ENCODE measurements around the gene WDR5.

Gene WDR5

GRCh38 chr9:134177624-134178393, 41.9 kb downstream of the WDR5 start:
- no peaks in the 10 kb centered on the region for H3K9me3 ChIP-seq (ENCODE audit: low read length)

GRCh38 chr9:134178394-134178767, 42.5 kb downstream of the WDR5 start:
- Histone ChIP-seq H3K4me3 (ENCODE audit: low read depth in 1 of 2, low read length in 2 of 2) (no peak overlapping the region), H3K4me1 (ENCODE audit: insufficient read depth, low read length) (no peaks in the 10 kb centered on the region), H3K27me3 (ENCODE audit: control insufficient read depth in 1 of 2, insufficient read depth in 2 of 2, low read length in 2 of 2) (peaks cover 0 to 44% of the 10 kb centered on the region in 2 donors), H3K9ac (ENCODE audit: low read length) (no peak overlapping the region), H3K36me3 (ENCODE audit: insufficient read depth, low read length) (no peaks in the 10 kb centered on the region), H3K27ac (ENCODE audit: low read depth, low read length) (no peak overlapping the region), H3K9me3 (ENCODE audit: low read length) (no peaks in the 10 kb centered on the region)

More at GRCh38 chr9:134177624-134178393, 41.9 kb downstream of the WDR5 start:
- Histone ChIP-seq H3K27ac (ENCODE audit: low read depth, low read length) (no peak overlapping the region), H3K36me3 (ENCODE audit: insufficient read depth, low read length) (no peaks in the 10 kb centered on the region), H3K4me3 (ENCODE audit: low read depth in 1 of 2, low read length in 2 of 2) (no peak overlapping the region), H3K4me1 (ENCODE audit: insufficient read depth, low read length) (no peaks in the 10 kb centered on the region), H3K27me3 (ENCODE audit: control insufficient read depth in 1 of 2, insufficient read depth in 2 of 2, low read length in 2 of 2) (peaks cover 0 to 44% of the 10 kb centered on the region in 2 donors), H3K9ac (ENCODE audit: low read length) (no peak overlapping the region)

GRCh38 chr9:134178768-134179551, 43.1 kb downstream of the WDR5 start:
- H3K27ac ChIP-seq (ENCODE audit: low read depth, low read length) = no peak overlapping the region
- H3K4me1 ChIP-seq (ENCODE audit: insufficient read depth, low read length) = no peaks in the 10 kb centered on the region
- H3K4me3 ChIP-seq (ENCODE audit: low read depth in 1 of 2, low read length in 2 of 2) = no peak overlapping the region
- H3K36me3 ChIP-seq (ENCODE audit: insufficient read depth, low read length) = no peaks in the 10 kb centered on the region
- no peaks in the 10 kb centered on the region for H3K9me3 ChIP-seq (ENCODE audit: low read length)
- no peak overlapping the region for H3K9ac ChIP-seq (ENCODE audit: low read length)
- H3K27me3 ChIP-seq (ENCODE audit: control insufficient read depth in 1 of 2, insufficient read depth in 2 of 2, low read length in 2 of 2) = peaks cover 0 to 41% of the 10 kb centered on the region in 2 donors

- Histone ChIP-seq H3K27me3 (ENCODE audit: control insufficient read depth in 1 of 2, insufficient read depth in 2 of 2, low read length in 2 of 2) (peaks cover 0 to 35% of the 10 kb centered on the region in 2 donors), H3K27ac (ENCODE audit: low read depth, low read length) (no peak overlapping the region), H3K9ac (ENCODE audit: low read length) (no peak overlapping the region), H3K4me3 (ENCODE audit: low read depth in 1 of 2, low read length in 2 of 2) (no peak overlapping the region), H3K36me3 (ENCODE audit: insufficient read depth, low read length) (no peaks in the 10 kb centered on the region), H3K4me1 (ENCODE audit: insufficient read depth, low read length) (no peaks in the 10 kb centered on the region), H3K9me3 (ENCODE audit: low read length) (no peaks in the 10 kb centered on the region)
Measured at GRCh38 chr9:134179595-134179917, 43.7 kb downstream of the WDR5 start.

GRCh38 chr9:134179918-134180785, 44.3 kb downstream of the WDR5 start:
- Histone ChIP-seq H3K4me3 (ENCODE audit: low read depth in 1 of 2, low read length in 2 of 2) (no peak overlapping the region), H3K4me1 (ENCODE audit: insufficient read depth, low read length) (no peaks in the 10 kb centered on the region), H3K9me3 (ENCODE audit: low read length) (no peaks in the 10 kb centered on the region), H3K9ac (ENCODE audit: low read length) (no peak overlapping the region), H3K27me3 (ENCODE audit: control insufficient read depth in 1 of 2, insufficient read depth in 2 of 2, low read length in 2 of 2) (peaks cover 0 to 29% of the 10 kb centered on the region in 2 donors), H3K27ac (ENCODE audit: low read depth, low read length) (no peak overlapping the region), H3K36me3 (ENCODE audit: insufficient read depth, low read length) (no peaks in the 10 kb centered on the region)

GRCh38 chr9:134180786-134181647, 45.1 kb downstream of the WDR5 start:
- Histone ChIP-seq H3K4me3 (ENCODE audit: low read depth in 1 of 2, low read length in 2 of 2) (no peak overlapping the region), H3K9ac (ENCODE audit: low read length) (no peak overlapping the region), H3K36me3 (ENCODE audit: insufficient read depth, low read length) (no peaks in the 10 kb centered on the region), H3K27me3 (ENCODE audit: control insufficient read depth in 1 of 2, insufficient read depth in 2 of 2, low read length in 2 of 2) (peaks cover 0 to 21% of the 10 kb centered on the region in 2 donors), H3K4me1 (ENCODE audit: insufficient read depth, low read length) (no peaks in the 10 kb centered on the region), H3K27ac (ENCODE audit: low read depth, low read length) (no peak overlapping the region), H3K9me3 (ENCODE audit: low read length) (no peaks in the 10 kb centered on the region)

- H3K4me1 ChIP-seq (ENCODE audit: insufficient read depth, low read length) = no peaks in the 10 kb centered on the region
Measured at GRCh38 chr9:134181648-134182034, 45.8 kb downstream of the WDR5 start.

GRCh38 chr9:134182554-134183085, 46.7 kb downstream of the WDR5 start:
- H3K9me3 ChIP-seq (ENCODE audit: low read length) = no peaks in the 10 kb centered on the region
- H3K36me3 ChIP-seq (ENCODE audit: insufficient read depth, low read length) = no peaks in the 10 kb centered on the region
- H3K27me3 ChIP-seq (ENCODE audit: control insufficient read depth in 1 of 2, insufficient read depth in 2 of 2, low read length in 2 of 2) = peaks cover 0 to 12% of the 10 kb centered on the region in 2 donors
- H3K4me3 ChIP-seq (ENCODE audit: low read depth in 1 of 2, low read length in 2 of 2) = no peak overlapping the region
- H3K9ac ChIP-seq (ENCODE audit: low read length) = no peak overlapping the region
- H3K27ac ChIP-seq (ENCODE audit: low read depth, low read length) = no peak overlapping the region
- H3K4me1 ChIP-seq (ENCODE audit: insufficient read depth, low read length) = peaks cover 1% of the 10 kb centered on the region

More at GRCh38 chr9:134181648-134182034, 45.8 kb downstream of the WDR5 start:
- H3K27ac ChIP-seq (ENCODE audit: low read depth, low read length) = no peak overlapping the region
- H3K4me3 ChIP-seq (ENCODE audit: low read depth in 1 of 2, low read length in 2 of 2) = no peak overlapping the region
- no peaks in the 10 kb centered on the region for H3K36me3 ChIP-seq (ENCODE audit: insufficient read depth, low read length)
- H3K9ac ChIP-seq (ENCODE audit: low read length) = no peak overlapping the region
- peaks cover 0 to 15% of the 10 kb centered on the region in 2 donors for H3K27me3 ChIP-seq (ENCODE audit: control insufficient read depth in 1 of 2, insufficient read depth in 2 of 2, low read length in 2 of 2)
- H3K9me3 ChIP-seq (ENCODE audit: low read length) = no peaks in the 10 kb centered on the region

- Histone ChIP-seq H3K9me3 (ENCODE audit: low read length) (no peaks in the 10 kb centered on the region), H3K4me1 (ENCODE audit: insufficient read depth, low read length) (peaks cover 18% of the 10 kb centered on the region), H3K36me3 (ENCODE audit: insufficient read depth, low read length) (no peaks in the 10 kb centered on the region), H3K27ac (ENCODE audit: low read depth, low read length) (no peak overlapping the region), H3K27me3 (ENCODE audit: control insufficient read depth in 1 of 2, insufficient read depth in 2 of 2, low read length in 2 of 2) (peaks cover 0 to 6% of the 10 kb centered on the region in 2 donors), H3K4me3 (ENCODE audit: low read depth in 1 of 2, low read length in 2 of 2) (no peak overlapping the region), H3K9ac (ENCODE audit: low read length) (no peak overlapping the region)
Measured at GRCh38 chr9:134185536-134186011, 49.7 kb downstream of the WDR5 start.

- Histone ChIP-seq H3K27ac (ENCODE audit: low read depth, low read length) (no peak overlapping the region), H3K9me3 (ENCODE audit: low read length) (no peaks in the 10 kb centered on the region), H3K27me3 (ENCODE audit: control insufficient read depth in 1 of 2, insufficient read depth in 2 of 2, low read length in 2 of 2) (peaks cover 0 to 6% of the 10 kb centered on the region in 2 donors), H3K9ac (ENCODE audit: low read length) (no peak overlapping the region), H3K4me1 (ENCODE audit: insufficient read depth, low read length) (peaks cover 18% of the 10 kb centered on the region), H3K4me3 (ENCODE audit: low read depth in 1 of 2, low read length in 2 of 2) (no peak overlapping the region), H3K36me3 (ENCODE audit: insufficient read depth, low read length) (no peaks in the 10 kb centered on the region)
Measured at GRCh38 chr9:134186471-134187109, 50.7 kb downstream of the WDR5 start.
